ENCODE data around the gene MRRF.
A peak's percentile ranks its signal among the peaks of the same experiment; 100 is the strongest.
"Not testable (repeated sequence)": the region's sequence is repeated elsewhere in the genome, so short reads cannot be mapped to it uniquely, and the experiment has no call there.

The MRRF gene

DNA sequence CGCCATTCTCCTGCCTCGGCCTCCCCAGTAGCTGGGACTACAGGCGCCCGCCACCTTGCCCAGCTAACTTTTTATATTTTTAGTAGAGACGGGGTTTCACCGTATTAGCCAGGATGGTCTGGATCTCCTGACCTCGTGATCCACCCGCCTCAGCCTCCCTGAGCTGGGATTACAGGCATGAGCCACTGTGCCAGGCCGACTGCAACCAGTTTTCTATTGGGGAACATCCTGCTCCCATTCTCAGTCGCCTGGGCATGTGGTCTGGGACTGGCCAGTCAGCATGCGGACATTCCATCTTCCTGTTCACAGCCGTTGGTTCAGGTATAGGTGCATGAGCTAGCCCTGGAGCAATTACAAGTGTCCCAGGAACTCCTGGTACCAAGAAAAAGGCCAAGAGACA is 98.4 kb downstream of the MRRF start:
- DNase-seq, result not testable (repeated sequence)

DNA sequence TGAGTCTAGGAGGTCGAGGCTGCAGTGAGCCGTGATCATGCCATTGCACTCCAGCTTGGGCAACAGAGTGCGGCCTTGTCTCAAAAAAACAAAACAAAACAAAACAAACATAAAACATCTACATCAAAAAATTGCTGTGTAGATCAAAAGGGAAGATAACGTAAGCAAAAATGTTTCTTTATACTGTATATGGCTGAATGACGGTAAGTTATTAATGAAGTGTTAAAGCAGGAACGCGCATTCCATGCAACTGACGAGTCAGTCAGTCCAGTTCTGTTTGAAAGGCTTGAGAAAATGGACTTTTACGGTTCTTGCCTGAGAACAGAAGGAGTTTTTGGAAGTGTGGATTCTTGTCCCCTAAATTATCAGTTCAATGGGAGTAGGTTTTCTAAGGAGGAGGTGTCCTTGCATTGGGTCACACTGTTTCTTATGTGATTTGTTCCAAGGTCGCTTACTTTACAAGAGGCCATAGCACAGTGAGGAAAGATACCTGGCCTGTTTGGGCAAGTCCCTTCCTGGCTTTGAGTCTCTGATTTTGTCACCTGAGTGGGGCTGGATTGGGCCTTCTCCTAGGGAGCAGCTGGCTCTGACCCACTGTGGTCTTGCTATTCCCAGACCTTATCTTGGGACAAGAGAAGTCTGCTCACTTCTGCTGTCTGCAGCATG is 99.6 kb downstream of the MRRF start:
- no peak for DNase-seq

DNA sequence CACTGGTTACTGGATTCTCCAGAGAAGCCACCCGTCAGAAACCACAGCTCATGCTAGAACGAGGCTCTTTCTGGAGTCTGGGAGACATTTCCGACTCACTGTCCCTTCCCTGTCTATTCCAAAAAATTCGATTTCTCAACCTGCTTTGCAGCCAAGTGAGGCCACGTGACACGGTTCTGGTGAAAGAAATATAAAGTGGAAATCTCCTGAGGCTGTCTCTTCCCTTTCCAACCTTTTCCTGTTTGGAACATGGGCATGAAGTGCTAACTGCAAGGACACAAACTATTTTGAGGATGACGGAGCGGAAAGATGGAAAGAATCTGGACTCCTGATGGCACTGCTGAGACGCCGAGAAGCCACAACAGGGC is 100.1 kb downstream of the MRRF start:
- DNase-seq, result no peak

DNA sequence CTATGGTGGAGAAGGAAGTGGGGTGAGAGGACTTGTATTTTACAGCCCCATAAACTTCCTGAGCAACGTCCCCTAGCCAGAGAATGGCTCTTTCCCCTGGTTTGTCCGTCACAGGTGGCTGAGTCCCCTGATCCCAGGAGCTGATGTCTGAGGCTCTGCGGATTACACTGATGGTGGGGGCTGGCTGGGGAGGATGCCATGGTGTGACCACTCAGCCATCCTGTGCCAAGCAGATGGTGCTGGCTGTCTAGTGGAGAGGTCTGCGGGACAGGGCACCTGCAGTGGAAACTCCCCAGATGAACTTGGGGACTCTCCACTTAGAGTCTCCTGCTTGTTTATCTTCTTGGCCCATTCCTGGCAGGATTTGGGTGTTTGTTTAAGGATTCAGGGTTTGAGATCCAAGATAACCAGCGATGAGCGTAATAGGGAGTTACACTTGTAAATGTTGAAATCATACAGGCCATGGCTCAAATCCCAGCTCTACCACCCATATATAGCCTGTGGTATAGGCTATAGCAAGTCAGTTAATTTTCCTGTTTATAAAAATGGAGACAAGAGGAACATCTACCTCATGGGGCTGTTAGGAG is 101.5 kb downstream of the MRRF start:
- DNase-seq, result no peak

DNA sequence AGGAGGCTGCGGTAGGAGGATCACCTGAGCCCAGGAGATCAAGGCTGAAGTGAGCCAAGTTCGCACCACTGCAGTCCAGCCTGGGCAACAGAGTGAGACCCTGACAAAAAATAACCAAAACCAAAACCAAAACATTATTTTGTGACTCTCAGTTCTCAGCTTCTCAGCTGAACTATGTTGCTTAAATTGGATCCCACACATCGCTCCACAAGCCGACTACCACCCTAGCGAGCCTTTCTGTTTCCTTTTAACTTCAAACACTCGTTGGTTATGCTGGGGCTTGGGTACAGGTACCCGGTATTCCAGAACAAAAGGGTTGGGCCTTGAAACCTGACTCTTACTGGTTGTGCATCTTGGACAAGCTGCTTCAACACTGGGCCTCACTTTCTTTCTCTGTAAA is 102.4 kb downstream of the MRRF start:
- no peak for DNase-seq

DNA sequence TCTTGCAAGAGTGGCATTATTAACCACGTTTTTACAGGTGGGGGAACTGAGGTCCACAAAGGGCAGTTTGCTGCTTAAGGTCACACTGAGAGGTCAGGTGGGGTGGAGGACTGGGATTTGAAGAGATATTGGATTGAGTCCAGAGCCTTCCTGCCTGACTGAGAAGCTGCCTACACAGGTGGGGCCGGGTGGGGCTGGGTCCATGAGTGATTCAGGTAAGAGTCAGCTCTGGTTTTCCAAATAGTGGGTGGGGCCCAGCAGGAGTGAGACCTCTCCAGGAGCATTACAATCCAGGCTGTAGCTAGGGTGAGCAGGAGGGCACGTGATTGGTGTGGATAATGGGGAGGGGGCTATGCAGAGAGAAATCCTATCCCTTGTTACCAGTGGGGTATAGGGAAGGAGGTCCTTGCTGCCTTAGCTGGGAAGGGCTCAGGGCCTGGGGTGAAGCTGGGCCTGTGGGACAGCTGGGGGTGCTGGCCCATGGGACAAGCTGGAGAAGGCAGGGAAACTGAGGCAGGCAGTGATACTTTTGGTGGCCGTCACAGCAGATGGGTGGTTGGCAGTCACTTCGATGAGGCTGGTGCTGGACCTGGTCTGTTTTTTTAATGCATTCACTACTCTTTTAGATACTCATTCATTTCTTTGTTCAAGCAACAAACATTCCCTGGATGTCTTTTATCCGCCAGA is 103.2 kb downstream of the MRRF start:
- no peak for DNase-seq

DNA sequence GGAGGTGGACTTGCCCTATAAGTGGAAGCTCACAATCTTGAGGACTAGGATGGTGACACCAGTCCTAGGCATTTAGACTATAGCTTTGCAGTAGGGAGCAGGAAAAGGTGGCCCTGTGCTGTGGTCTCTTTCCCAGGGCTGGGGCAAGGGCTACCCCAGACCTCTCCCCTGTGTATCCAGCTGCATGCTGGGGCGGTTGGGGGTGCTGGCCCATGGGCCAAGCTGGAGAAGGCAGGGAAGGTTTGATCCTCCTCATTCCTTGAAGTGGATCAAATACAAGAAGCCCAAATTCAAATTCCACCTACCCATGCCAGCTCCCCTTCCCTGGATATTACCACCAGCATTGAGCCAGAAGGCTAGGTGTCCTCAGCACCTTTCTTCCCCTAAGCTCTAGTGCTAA is 104.0 kb downstream of the MRRF start:
- DNase-seq, result no peak

DNA sequence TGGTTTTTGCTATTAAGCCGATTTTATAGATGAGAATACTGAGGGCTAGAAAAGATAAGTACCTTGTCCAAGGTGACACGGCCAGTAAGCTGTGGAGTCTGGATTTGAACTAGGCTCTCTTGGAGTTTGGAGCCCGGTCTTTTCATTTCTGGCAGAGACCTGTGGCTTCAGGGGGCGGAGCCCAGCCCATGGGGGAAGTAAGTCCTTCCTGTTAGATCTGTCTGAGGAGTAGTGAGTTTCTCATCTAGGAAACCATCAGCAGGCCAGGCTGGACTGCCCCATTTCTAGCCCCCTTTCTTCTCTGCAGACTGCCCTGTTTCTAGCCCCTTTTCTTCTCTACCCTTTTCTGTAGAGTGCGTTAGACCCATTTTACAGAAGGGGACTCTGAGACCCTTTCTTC is 105.6 kb downstream of the MRRF start:
- DNase-seq, result no peak

DNA sequence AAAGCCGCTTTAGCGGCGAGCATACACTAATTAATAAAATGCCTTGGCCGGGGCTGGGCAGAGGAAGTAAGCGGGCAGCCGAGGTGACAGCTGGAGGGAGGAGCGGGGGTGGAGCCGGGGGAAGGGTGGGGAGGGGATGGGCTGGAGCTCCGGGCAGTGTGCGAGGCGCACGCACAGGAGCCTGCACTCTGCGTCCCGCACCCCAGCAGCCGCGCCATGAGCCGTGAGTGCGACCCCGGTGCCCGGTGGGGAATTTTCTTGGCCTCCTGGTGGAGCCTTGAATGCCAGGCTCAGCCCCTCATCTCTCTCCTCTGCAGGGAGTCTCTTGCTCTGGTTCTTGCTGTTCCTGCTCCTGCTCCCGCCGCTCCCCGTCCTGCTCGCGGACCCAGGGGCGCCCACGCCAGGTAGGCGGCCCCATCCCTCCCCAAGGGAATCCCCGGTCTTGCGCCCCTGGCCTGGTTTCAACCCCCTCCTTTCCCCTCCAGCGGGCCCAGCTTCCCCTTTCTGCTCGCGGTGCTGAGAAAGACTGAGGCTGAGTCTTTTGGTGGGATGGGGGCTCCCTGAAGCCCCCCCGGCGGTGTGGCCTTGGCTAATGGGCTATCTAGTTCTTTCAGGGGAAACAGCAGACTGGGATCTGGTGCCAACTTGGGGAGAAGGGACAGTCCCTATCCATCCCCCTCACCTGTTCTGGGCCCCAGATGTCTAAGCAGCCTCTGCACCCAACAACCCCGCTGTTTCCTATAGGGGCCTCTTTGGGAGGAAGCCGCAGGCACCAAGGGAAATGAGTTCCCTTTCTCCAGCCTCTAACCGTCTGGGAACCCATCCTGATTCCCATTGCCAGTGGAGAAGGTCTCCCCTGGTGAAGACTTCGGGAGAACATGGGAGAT is 106.4 kb downstream of the MRRF start, which contains the start of gene PTGS1:
TSS of gene PTGS1 (plus strand) at position 156 of the 887 bp plus-strand sequence. CDS start at position 217, 61 bp downstream.
- DNase-seq, result no peak

DNA sequence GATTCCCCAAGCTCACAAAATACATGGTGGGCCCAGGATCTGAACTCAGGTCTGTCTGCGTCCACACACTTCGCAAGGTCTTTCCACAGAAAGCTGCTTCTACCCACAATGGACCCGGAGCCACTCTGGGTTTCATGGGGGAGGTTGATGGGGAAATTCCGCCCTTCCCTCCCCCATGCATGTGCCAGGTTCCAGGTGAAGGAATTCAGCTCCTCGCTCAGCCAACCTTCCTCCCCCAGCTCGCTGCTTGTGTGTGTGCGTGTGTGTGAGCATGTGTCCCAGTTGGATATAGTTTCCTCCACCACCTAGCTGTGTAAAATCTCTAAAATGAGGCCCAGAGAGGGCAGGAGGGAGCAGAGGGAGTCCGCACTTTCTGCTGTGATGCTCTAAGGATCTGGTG is 107.2 kb downstream of the MRRF start:
- DNase-seq, result no peak

DNA sequence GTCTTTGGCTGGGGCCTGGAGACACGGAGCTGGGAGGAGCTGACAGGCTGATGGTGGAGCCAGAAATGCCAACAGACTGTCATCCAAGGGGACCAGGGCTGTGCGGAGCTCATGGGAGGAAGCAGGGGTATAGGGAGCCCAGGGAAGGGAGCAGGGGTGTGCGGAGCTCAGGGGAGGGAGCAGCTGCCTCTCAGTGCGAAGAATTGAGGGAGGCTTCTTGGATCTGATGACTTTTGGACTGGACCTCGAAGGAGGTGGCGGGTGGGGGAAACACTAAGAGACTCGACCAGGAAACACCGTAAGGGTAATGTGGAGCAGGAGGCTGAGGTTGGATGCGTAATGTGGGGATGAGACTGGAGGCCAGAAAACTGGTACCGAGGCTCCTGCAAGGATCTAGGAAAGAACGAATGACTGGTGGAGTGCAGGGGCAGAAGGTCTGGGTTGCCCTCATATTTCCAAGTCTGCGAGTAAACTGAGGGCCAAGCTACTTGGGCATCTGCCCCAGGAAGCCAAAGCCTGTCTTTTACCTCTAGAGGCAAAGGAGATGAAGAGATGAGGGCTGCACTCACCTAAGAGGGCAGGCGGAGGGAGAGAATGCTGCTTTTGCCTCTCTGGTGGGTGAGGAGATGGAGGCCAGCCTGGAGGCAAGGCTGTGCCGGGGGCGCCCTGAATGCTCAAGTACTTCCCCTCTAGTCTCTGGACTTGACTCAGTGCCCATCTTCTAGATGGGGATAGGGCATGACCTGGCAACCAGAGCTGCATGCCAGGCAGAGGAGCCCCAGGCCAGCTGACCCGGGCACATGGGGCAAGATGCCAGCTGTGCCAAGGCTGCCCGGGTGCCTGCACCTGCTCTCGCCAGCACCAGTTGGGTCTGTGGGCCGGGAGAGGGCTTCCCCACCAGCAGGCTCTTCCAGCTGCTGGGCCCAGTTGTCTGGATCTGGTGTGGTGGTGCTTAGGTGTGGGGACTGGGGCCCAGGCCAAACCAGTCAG is 108.5 kb downstream of the MRRF start:
- no peak for DNase-seq

DNA sequence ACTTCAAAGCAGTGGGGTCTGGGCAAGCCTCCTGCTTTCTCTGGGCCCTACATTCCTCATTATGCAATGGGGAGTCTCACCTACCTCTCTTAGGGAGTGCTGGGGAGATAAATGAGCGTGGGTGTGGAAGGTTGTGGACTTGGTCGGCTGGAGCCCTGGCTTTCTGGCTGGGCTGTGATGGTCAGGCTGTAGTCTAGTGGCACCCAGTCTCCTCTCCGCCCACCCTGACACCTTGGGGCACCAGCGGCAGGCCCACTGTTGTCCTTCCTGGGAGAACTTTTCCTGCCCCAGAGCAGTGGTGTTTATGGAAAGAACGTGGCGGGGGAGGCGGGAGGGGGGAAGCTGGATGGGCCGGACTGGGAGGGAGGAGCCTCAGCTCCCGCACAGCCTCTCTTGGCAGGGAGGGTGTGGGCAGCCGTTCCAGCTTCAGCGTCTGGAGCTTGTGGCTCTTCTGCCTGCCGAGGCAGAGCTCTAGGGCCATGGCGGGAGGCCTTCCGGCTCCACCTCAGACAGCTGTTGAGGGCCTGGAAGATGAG is 110.3 kb downstream of the MRRF start:
- peak; percentile 83 for DNase-seq

DNA sequence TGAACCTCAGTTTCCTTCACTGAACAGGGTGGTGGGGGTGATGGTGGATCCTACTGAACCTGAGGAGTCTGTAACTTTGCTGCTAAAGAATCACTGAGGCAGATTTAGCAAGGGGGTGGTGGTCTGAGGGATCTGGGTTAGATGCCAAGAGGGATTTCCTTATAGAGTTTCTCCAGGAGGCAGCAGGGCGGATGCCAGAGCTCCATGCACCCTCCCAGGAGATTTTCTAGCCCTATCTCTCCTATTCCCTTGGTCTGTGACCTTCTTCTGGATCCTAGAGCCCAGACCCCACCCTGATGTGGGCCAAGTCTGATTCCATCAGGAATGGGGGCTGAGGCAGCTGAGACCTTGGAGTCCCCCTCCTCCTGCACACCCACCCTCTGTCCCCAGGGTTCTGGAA is 112.1 kb downstream of the MRRF start:
- no peak for DNase-seq

DNA sequence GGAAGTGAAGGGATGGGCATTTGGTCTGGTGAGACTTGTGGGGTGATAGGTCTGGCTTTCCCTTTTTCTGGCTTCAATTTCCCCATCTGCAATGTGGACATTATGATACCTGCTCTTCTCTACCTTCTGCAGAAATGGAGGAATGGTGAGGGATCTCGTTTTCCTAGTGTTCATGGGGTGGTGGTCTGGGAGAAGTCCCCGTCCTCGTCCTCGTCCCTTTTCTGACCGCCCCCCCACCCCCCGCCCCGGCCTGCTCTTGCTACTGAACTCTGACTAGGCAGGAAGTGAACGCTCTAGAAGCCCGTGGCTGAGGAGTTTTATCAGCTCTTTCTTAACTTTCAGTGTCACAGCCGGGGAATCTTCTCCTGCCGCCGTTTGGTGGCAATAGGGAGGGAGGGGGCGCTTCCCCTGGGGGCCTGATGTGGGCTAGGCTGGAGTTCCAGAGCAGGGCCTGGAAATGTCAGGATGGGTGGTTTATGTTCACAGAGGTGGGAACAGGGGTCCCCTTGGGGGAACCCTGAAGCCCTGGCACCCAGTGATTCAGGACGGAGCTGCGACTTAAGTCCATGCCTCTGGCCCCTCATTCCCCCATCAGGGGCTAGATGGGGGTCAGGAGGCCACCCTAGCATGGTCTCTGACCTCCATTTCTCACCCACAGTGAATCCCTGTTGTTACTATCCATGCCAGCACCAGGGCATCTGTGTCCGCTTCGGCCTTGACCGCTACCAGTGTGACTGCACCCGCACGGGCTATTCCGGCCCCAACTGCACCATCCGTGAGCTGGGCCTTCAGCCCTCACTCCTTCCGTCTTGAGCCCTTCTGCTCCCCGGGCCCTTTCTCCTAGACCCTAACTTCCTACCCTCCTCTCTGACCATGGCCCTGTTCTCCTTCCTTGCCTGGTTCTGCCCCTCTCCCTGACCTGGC is 112.8 kb downstream of the MRRF start:
- DNase-seq, result no peak

DNA sequence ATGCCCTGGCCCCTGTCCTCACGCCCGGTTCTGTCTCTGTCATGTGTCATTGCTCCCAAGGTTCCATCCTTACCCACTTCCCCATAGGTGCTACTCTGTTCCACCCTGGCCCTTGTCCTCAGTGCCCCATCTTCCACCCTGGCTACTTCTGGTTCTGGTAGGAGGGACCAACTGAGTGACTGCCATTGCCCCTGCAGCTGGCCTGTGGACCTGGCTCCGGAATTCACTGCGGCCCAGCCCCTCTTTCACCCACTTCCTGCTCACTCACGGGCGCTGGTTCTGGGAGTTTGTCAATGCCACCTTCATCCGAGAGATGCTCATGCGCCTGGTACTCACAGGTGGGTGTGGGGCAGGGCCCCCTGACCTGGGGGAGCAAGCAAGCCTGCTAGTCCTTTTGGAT is 113.6 kb downstream of the MRRF start:
- DNase-seq, result no peak

DNA sequence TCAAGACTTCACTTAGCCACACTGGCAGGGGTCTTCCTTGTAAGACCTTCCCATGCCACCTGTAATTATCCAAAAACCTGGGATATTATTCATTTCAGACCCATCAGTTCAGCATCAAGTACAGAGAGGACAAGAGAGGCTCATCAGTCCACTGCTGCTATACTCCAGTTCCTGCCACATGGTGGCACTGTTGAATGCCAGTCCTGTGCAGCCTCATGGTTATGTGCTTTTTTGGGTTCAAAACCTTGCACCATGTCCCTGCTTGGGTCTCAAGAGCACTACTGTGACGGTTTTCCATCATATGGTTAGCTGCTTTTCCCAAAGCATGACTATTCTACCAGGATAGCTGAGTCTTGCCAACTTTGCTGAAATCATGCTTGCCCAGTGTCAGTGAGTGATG is 114.7 kb downstream of the MRRF start:
- no peak for DNase-seq

DNA sequence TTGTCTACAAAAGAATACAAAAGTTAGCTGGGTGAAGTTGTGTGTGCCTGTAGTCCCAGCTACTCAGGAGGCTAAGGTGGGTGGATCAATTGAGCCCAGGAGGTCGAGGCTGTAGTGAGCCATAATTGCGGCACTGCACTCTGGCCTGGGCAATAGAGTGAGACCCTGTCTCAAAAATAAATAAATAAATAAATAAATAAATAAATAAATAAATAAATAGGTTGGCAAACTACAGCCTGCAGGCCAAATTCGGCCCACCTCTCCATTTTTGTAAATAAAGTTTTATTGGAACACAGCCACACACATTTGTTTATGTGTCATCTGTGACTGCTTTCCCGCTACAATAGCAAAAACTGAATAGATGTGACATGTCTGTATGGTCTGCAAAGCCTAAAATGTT is 115.6 kb downstream of the MRRF start:
- DNase-seq, result no peak

All from left hindlimb (tissue), 1 donor.